ENCODE measurements around the gene SLC16A13.
"Not testable (repeated sequence)": the region's sequence is repeated elsewhere in the genome, so short reads cannot be mapped to it uniquely, and the experiment has no call there.

Gene SLC16A13

GRCh38 chr17:7034955-7035590 is 742 bp upstream of the SLC16A13 start:
- DNase-seq = peak; percentile 37

GRCh38 chr17:7038025-7038862 is 2.4 kb downstream of the SLC16A13 start:
- no peak for DNase-seq

- no peak for DNase-seq
These were observed 4.0 kb downstream of the SLC16A13 start for GRCh38 chr17:7039832-7040231.

GRCh38 chr17:7041607-7042500 is 6.0 kb downstream of the SLC16A13 start:
- DNase-seq = no peak

GRCh38 chr17:7042501-7043181 is 6.8 kb downstream of the SLC16A13 start:
- peak; percentile 36 for DNase-seq

GRCh38 chr17:7043182-7043496 is 7.3 kb downstream of the SLC16A13 start:
- DNase-seq = no peak

GRCh38 chr17:7043497-7044198 is 7.8 kb downstream of the SLC16A13 start, which contains the start of gene SLC16A11:
Gene SLC16A11, minus strand, starts transcription at chr17:7044092. Its CDS starts 579 bp downstream, at chr17:7043513.
- peak; percentile 37 for DNase-seq

GRCh38 chr17:7045492-7046126 is 9.8 kb downstream of the SLC16A13 start:
- no peak for DNase-seq

- DNase-seq = peak; percentile 29
These were observed 10.4 kb downstream of the SLC16A13 start for GRCh38 chr17:7046127-7046724.

- peak; percentile 48 for DNase-seq
These were observed 11.0 kb downstream of the SLC16A13 start for GRCh38 chr17:7046725-7047397.

- DNase-seq = no peak
These were observed 11.8 kb downstream of the SLC16A13 start for GRCh38 chr17:7047566-7047965.

- no peak for DNase-seq
These were observed 13.2 kb downstream of the SLC16A13 start for GRCh38 chr17:7048968-7049367.

GRCh38 chr17:7050583-7050982 is 14.8 kb downstream of the SLC16A13 start:
- DNase-seq = not testable (repeated sequence)

GRCh38 chr17:7056386-7056785 is 20.6 kb downstream of the SLC16A13 start:
- DNase-seq = no peak

GRCh38 chr17:7058831-7059447 is 23.1 kb downstream of the SLC16A13 start:
- no peak for DNase-seq

GRCh38 chr17:7060165-7060891 is 24.5 kb downstream of the SLC16A13 start:
- DNase-seq = peak; percentile 36

- DNase-seq = no peak
These were observed 27.8 kb downstream of the SLC16A13 start for GRCh38 chr17:7063518-7064094.

- DNase-seq = no peak
These were observed 28.4 kb downstream of the SLC16A13 start for GRCh38 chr17:7064261-7064660.

GRCh38 chr17:7067198-7067597 is 31.4 kb downstream of the SLC16A13 start:
- DNase-seq = no peak
